IMR-90 (cell line): ENCODE measurements around the gene MS4A2.

Experiments used
- BHLHE40 ChIP-seq: fragments of 150-350 bp; IDR thresholded peaks from 2 replicates; pipeline ENCODE4 v1.6.1; 2016; ENCODE audit warnings: mild to moderate bottlenecking, low read depth, low read length
- CTCF ChIP-seq: conservative IDR thresholded peaks from 2 replicates; pipeline ENCODE4 v1.5.1; 2012; ENCODE audit warnings: mild to moderate bottlenecking, low read depth, low read length, improper control_type of control experiment
- MAZ ChIP-seq: IDR thresholded peaks from 2 replicates; pipeline ENCODE4 v1.6.1; 2012; ENCODE audit warnings: low read depth, mild to moderate bottlenecking, low read length, improper control_type of control experiment, moderate library complexity, borderline replicate concordance
- POLR2A ChIP-seq: IDR thresholded peaks from 2 replicates; pipeline ENCODE4 v1.6.1; 2012; ENCODE audit warnings: mild to moderate bottlenecking, low read depth, low read length
- RAD21 ChIP-seq: IDR thresholded peaks from 2 replicates; pipeline ENCODE4 v1.6.1; 2012; ENCODE audit warnings: low read length, improper control_type of control experiment
- RCOR1 ChIP-seq: IDR thresholded peaks from 2 replicates; pipeline ENCODE4 v1.6.1; 2012; ENCODE audit warnings: mild to moderate bottlenecking, low read length, improper control_type of control experiment; ENCODE audit not compliant: insufficient replicate concordance
- SMC3 ChIP-seq: fragments of 150-350 bp; IDR thresholded peaks from 2 replicates; pipeline ENCODE4 v1.6.1; 2016; ENCODE audit warnings: low read depth, mild to moderate bottlenecking, antibody characterized with exemption, low read length, moderate library complexity

GRCh38 chr11:60088364-60088763, at the start of gene MS4A2:
- TF ChIP-seq CTCF = no peak
- no peak for TF ChIP-seq RCOR1
- TF ChIP-seq BHLHE40 = no peak
- TF ChIP-seq RAD21 = no peak
- TF ChIP-seq POLR2A = no peak
- TF ChIP-seq SMC3 = no peak
- no peak for TF ChIP-seq MAZ
